Liver (tissue), 3 donors: Measurements from ENCODE around the gene PHF19.

Experiments
- CTCF ChIP-seq: fragments of 150-350 bp; IDR thresholded peaks from 2 replicates; pipeline ENCODE4 v1.5.1; 2017; ENCODE audit warnings: improper control_type of control experiment, low read depth, low read length; ENCODE audit not compliant: missing input control
- GABPA ChIP-seq, 2 donors: IDR thresholded peaks in 1 of 2; conservative IDR thresholded peaks in 1 of 2; 2 replicates each; pipeline ENCODE4 v1.6.1; 2016; ENCODE audit warnings: antibody characterized with exemption in 2 of 2, mild to moderate bottlenecking in 1 of 2, moderate library complexity in 1 of 2
- JUND ChIP-seq, 2 donors: IDR thresholded peaks; 2 replicates each; pipeline ENCODE4 v1.6.1; 2016; ENCODE audit warnings: antibody characterized with exemption in 2 of 2
- MAX ChIP-seq: IDR thresholded peaks from 2 replicates; pipeline ENCODE4 v1.6.1; 2016; ENCODE audit warnings: antibody characterized with exemption
- NR2F2 ChIP-seq: IDR thresholded peaks from 2 replicates; pipeline ENCODE4 v1.6.1; 2016; ENCODE audit warnings: antibody characterized with exemption
- RAD21 ChIP-seq, 2 donors: IDR thresholded peaks; 2 replicates each; pipeline ENCODE4 v1.6.1; 2016; ENCODE audit warnings: antibody characterized with exemption in 2 of 2, mild to moderate bottlenecking in 2 of 2
- REST ChIP-seq: IDR thresholded peaks from 2 replicates; pipeline ENCODE4 v1.6.1; 2016; ENCODE audit warnings: antibody characterized with exemption, mild to moderate bottlenecking
- TAF1 ChIP-seq: conservative IDR thresholded peaks from 2 replicates; pipeline ENCODE4 v1.6.1; 2016; ENCODE audit warnings: antibody characterized with exemption, mild to moderate bottlenecking
- donor health status: healthy.
- donor health status: healthy.

- TF ChIP-seq JUND (IDR thresholded peaks at IDR 0.05), result no peak
- TF ChIP-seq CTCF, result no peak
- TF ChIP-seq NR2F2, result no peak
- TF ChIP-seq TAF1, result no peak
- no peak for TF ChIP-seq RAD21 (IDR thresholded peaks at IDR 0.05)
- no peak for TF ChIP-seq MAX
- TF ChIP-seq REST, result no peak
- TF ChIP-seq GABPA (IDR thresholded peaks at IDR 0.05 in 1 of 2, conservative IDR thresholded peaks at IDR 0.05 in 1 of 2), result no peak
Observed at GRCh38 chr9:120864719-120865118, 12.3 kb downstream of the PHF19 start.
